ENCODE data around the gene FGF12. TPM values are rescaled to one million over a fixed set of nuclear protein-coding genes. Genes with fewer than 3 reads are reported as not detected.

The FGF12 gene
- total and polyA plus RNA-seq, 2 donors (not counting 1 experiment from before 2014, with no cell fraction given) = 0.03 TPM; not detected in 1

- no peaks in the 10 kb centered on the region for H3K9me3 Mint-ChIP-seq (ENCODE audit: insufficient read depth)
- POLR2A ChIA-PET = no interaction called here
- CTCF ChIA-PET = interaction anchor here (2.5 kb wide), 1 partner anchor 257 kb away, joined by 13 read pairs; no protein-coding TSS in a partner anchor
- no peak overlapping the region for H3K4me2 ChIP-seq (replicated peaks; ENCODE audit: low read depth, low read length, poor library complexity, severe bottlenecking)
- TF ChIP-seq EZH2 (IDR thresholded peaks at IDR 0.05; ENCODE audit: borderline replicate concordance, insufficient read depth, low read depth, low read length, poor library complexity, severe bottlenecking) (no peak), CTCF (IDR thresholded peaks at IDR 0.05) (no peak)
- no peak overlapping the region for H2AFZ ChIP-seq (ENCODE audit: insufficient read depth, low read depth, low read length, poor library complexity, severe bottlenecking)
- DNase-seq (no peak), ATAC-seq (ENCODE audit: low read depth) (no peak)
- no peak overlapping the region for H3K4me3 ChIP-seq (ENCODE audit: control extremely low read depth in 1 of 5, extremely low read depth in 1 of 5, insufficient read depth in 1 of 5, low read depth in 2 of 5, low read length in 4 of 5)
- H4K20me1 ChIP-seq (ENCODE audit: control insufficient read depth, insufficient read depth, low read length, poor library complexity, severe bottlenecking) = no peaks in the 10 kb centered on the region
- H3K79me2 ChIP-seq (ENCODE audit: control insufficient read depth, insufficient read depth, low read length) = no peaks in the 10 kb centered on the region
- H3K4me1 ChIP-seq (ENCODE audit: control insufficient read depth in 2 of 2, insufficient read depth in 2 of 2, low read length in 2 of 2) = no peaks in the 10 kb centered on the region
- peaks cover 7% of the 10 kb centered on the region for H3K27me3 Mint-ChIP-seq
- intact Hi-C loops (cut with micrococcal nuclease) = no loop called here
- no peak overlapping the region for H3K9ac ChIP-seq (ENCODE audit: low read length)
- H3K4me1 Mint-ChIP-seq = peaks cover 8% of the 10 kb centered on the region
- H3K27ac Mint-ChIP-seq = no peak overlapping the region
- 52% methylated on average over 4 of the region's 4 CpGs for WGBS (ENCODE audit: insufficient coverage)
- H3K27ac ChIP-seq (ENCODE audit: low read length in 2 of 2) = no peak overlapping the region
- H3K9me3 ChIP-seq (ENCODE audit: control extremely low read depth in 1 of 3, control insufficient read depth in 2 of 3, insufficient read depth in 1 of 3, low read length in 2 of 3) = no peaks in the 10 kb centered on the region
- H3K27me3 ChIP-seq (replicated peaks in 1 of 4; ENCODE audit: control extremely low read depth in 1 of 4, control insufficient read depth in 3 of 4, insufficient read depth in 4 of 4, low read length in 3 of 4) = no peaks in the 10 kb centered on the region
- H3K36me3 ChIP-seq (replicated peaks in 1 of 2; ENCODE audit: control extremely low read depth in 1 of 2, control insufficient read depth in 1 of 2, extremely low read depth in 1 of 2, insufficient read depth in 2 of 2, low read length in 1 of 2) = no peaks in the 10 kb centered on the region
- no peak overlapping the region for H3K4me3 Mint-ChIP-seq
These were observed 539.8 kb downstream of the FGF12 start for GRCh38 chr3:192187485-192188051.

GRCh38 chr3:192186498-192186897, 540.8 kb downstream of the FGF12 start:
- H3K9me3 Mint-ChIP-seq (ENCODE audit: insufficient read depth) = no peaks in the 10 kb centered on the region
- H3K36me3 ChIP-seq (replicated peaks in 1 of 2; ENCODE audit: control extremely low read depth in 1 of 2, control insufficient read depth in 1 of 2, extremely low read depth in 1 of 2, insufficient read depth in 2 of 2, low read length in 1 of 2) = no peaks in the 10 kb centered on the region
- ChIA-PET CTCF (interaction anchor here (0.5 to 2.5 kb wide), 2 partner anchors 48 to 258 kb away, joined by 4 to 13 read pairs; no protein-coding TSS in a partner anchor), POLR2A (no interaction called here)
- H3K27me3 Mint-ChIP-seq = peaks cover 7% of the 10 kb centered on the region
- H3K4me1 ChIP-seq (ENCODE audit: control insufficient read depth in 2 of 2, insufficient read depth in 2 of 2, low read length in 2 of 2) = no peaks in the 10 kb centered on the region
- no peak overlapping the region for H2AFZ ChIP-seq (ENCODE audit: insufficient read depth, low read depth, low read length, poor library complexity, severe bottlenecking)
- no peaks in the 10 kb centered on the region for H3K27me3 ChIP-seq (replicated peaks in 1 of 4; ENCODE audit: control extremely low read depth in 1 of 4, control insufficient read depth in 3 of 4, insufficient read depth in 4 of 4, low read length in 3 of 4)
- H3K4me3 ChIP-seq (ENCODE audit: control extremely low read depth in 1 of 5, extremely low read depth in 1 of 5, insufficient read depth in 1 of 5, low read depth in 2 of 5, low read length in 4 of 5) = no peak overlapping the region
- no peaks in the 10 kb centered on the region for H4K20me1 ChIP-seq (ENCODE audit: control insufficient read depth, insufficient read depth, low read length, poor library complexity, severe bottlenecking)
- H3K4me2 ChIP-seq (replicated peaks; ENCODE audit: low read depth, low read length, poor library complexity, severe bottlenecking) = no peak overlapping the region
- H3K4me1 Mint-ChIP-seq = peaks cover 8% of the 10 kb centered on the region
- intact Hi-C loops (cut with micrococcal nuclease) = no loop called here
- TF ChIP-seq EZH2 (IDR thresholded peaks at IDR 0.05; ENCODE audit: borderline replicate concordance, insufficient read depth, low read depth, low read length, poor library complexity, severe bottlenecking) = no peak
- TF ChIP-seq CTCF (IDR thresholded peaks at IDR 0.05) = no peak
- no peak for DNase-seq
- no peak overlapping the region for H3K4me3 Mint-ChIP-seq
- H3K27ac Mint-ChIP-seq = no peak overlapping the region
- no peak overlapping the region for H3K27ac ChIP-seq (ENCODE audit: low read length in 2 of 2)
- no peaks in the 10 kb centered on the region for H3K79me2 ChIP-seq (ENCODE audit: control insufficient read depth, insufficient read depth, low read length)
- no peaks in the 10 kb centered on the region for H3K9me3 ChIP-seq (ENCODE audit: control extremely low read depth in 1 of 3, control insufficient read depth in 2 of 3, insufficient read depth in 1 of 3, low read length in 2 of 3)
- H3K9ac ChIP-seq (ENCODE audit: low read length) = no peak overlapping the region
- no peak for ATAC-seq (ENCODE audit: low read depth)
- WGBS (ENCODE audit: insufficient coverage) = no CpG with 5 or more reads among the region's 3 CpGs
